ENCODE measurements around the gene SPAG5.

Gene SPAG5

DNA sequence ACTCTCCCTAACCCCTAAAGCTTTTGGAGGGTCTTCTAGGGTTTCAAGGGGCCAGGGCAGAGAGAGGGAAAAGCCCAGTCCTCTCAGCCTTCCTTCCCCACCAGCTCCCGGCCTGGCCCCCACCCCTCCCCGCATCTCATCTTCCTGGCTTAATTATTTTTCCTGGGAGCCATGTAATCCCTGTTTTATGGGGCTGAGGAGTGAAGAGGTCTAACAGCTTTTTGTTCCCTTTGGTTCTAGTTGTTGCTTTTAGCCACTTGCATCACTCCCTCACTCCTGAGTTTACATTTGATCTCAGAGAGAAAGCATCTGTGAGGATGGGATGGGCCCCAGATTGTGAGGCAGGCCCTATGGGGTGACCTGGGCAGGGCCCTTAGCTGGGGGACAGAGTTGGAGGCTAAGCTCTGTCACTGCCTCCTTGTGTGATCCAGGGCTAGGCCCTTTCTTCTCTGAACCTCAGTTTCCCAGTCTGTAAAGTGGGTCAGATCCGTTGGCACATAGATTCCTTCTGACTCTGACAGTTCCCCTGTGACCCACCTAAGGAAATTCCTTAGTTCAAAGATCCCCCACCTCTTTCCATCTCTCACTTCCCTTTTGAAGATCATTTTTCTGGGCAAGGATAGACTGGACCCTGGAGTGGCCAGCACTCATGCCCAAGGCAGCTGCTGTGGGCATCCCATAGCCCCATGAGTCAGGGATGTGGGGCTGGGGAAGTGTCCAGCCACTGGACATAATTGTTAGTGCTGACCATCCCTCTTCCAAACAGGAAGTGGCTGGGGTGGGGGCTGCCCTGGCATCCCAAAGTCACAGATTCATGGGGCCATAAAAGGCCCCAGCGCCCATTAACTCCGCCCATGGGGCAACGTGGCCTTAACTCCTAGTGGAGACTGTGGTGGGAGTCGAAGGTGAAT lies 66.5 kb downstream of the SPAG5 start:
- no peak overlapping the region for H3K4me2 ChIP-seq (ENCODE audit: low read length)
- no peak overlapping the region for H3K9ac ChIP-seq (ENCODE audit: low read length)
- no peak overlapping the region for H3K27ac ChIP-seq (ENCODE audit: low read depth, low read length, poor library complexity, severe bottlenecking)
- no peaks in the 10 kb centered on the region for H4K20me1 ChIP-seq (ENCODE audit: insufficient read depth, low read length)
- H3F3A ChIP-seq (ENCODE audit: insufficient read depth, low read length) = no peaks in the 10 kb centered on the region
- TF ChIP-seq, protein P1, sequence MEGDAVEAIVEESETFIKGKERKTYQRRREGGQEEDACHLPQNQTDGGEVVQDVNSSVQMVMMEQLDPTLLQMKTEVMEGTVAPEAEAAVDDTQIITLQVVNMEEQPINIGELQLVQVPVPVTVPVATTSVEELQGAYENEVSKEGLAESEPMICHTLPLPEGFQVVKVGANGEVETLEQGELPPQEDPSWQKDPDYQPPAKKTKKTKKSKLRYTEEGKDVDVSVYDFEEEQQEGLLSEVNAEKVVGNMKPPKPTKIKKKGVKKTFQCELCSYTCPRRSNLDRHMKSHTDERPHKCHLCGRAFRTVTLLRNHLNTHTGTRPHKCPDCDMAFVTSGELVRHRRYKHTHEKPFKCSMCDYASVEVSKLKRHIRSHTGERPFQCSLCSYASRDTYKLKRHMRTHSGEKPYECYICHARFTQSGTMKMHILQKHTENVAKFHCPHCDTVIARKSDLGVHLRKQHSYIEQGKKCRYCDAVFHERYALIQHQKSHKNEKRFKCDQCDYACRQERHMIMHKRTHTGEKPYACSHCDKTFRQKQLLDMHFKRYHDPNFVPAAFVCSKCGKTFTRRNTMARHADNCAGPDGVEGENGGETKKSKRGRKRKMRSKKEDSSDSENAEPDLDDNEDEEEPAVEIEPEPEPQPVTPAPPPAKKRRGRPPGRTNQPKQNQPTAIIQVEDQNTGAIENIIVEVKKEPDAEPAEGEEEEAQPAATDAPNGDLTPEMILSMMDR (IDR thresholded peaks at IDR 0.05; ENCODE audit: low read length) = no peak
- TF ChIP-seq EZH2 (IDR thresholded peaks at IDR 0.05; ENCODE audit: borderline replicate concordance, low read length) = no peak
- no peaks in the 10 kb centered on the region for H3K9me3 ChIP-seq (ENCODE audit: low read length)
- H3K9me2 ChIP-seq (ENCODE audit: low read depth, low read length) = no peaks in the 10 kb centered on the region
- no peak overlapping the region for H2AFZ ChIP-seq (ENCODE audit: low read length)
- H3K4me3 ChIP-seq (ENCODE audit: low read depth, low read length, poor library complexity, severe bottlenecking) = no peak overlapping the region
- H3K79me2 ChIP-seq (ENCODE audit: insufficient read depth, low read length) = no peaks in the 10 kb centered on the region
- peaks cover 6% of the 10 kb centered on the region for H3K27me3 ChIP-seq (ENCODE audit: insufficient read depth, low read length)
- H3K36me3 ChIP-seq (ENCODE audit: insufficient read depth, low read length) = no peaks in the 10 kb centered on the region
- H3K4me1 ChIP-seq (ENCODE audit: insufficient read depth, low read length, severe bottlenecking) = no peaks in the 10 kb centered on the region

DNA sequence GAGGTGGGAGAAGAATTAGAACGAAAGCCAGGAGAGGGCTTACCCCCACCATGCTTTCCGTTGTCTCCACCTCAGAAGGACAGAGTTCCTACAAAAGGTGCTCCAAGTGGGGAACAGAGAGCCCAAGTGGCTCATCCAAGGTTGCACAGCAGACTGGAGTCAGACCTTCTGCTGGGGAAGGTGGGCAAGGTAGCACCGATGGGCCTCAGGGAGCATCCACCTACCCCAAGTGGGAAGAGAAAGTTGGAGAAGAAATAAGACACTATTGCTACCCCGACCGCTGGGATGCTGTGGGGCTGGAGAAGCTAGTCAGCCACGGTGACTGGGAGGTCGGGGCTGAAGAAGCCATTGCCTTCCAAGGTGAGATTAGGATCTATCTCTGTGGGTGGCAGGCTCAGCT lies 67.9 kb downstream of the SPAG5 start:
- Histone ChIP-seq H3K4me1 (ENCODE audit: insufficient read depth, low read length, severe bottlenecking) (no peaks in the 10 kb centered on the region), H3K4me2 (ENCODE audit: low read length) (no peak overlapping the region), H2AFZ (ENCODE audit: low read length) (no peak overlapping the region), H3F3A (ENCODE audit: insufficient read depth, low read length) (no peaks in the 10 kb centered on the region), H4K20me1 (ENCODE audit: insufficient read depth, low read length) (no peaks in the 10 kb centered on the region), H3K9ac (ENCODE audit: low read length) (no peak overlapping the region), H3K79me2 (ENCODE audit: insufficient read depth, low read length) (no peaks in the 10 kb centered on the region), H3K9me2 (ENCODE audit: low read depth, low read length) (no peaks in the 10 kb centered on the region), H3K9me3 (ENCODE audit: low read length) (no peaks in the 10 kb centered on the region), H3K4me3 (ENCODE audit: low read depth, low read length, poor library complexity, severe bottlenecking) (no peak overlapping the region), H3K36me3 (ENCODE audit: insufficient read depth, low read length) (no peaks in the 10 kb centered on the region), H3K27ac (ENCODE audit: low read depth, low read length, poor library complexity, severe bottlenecking) (no peak overlapping the region), H3K27me3 (ENCODE audit: insufficient read depth, low read length) (peaks cover 6% of the 10 kb centered on the region; the same call in 1 of the 2 replicates)
- TF ChIP-seq EZH2 (IDR thresholded peaks at IDR 0.05; ENCODE audit: borderline replicate concordance, low read length) = no peak
- TF ChIP-seq, protein P1 (IDR thresholded peaks at IDR 0.05; ENCODE audit: low read length) = no peak

DNA sequence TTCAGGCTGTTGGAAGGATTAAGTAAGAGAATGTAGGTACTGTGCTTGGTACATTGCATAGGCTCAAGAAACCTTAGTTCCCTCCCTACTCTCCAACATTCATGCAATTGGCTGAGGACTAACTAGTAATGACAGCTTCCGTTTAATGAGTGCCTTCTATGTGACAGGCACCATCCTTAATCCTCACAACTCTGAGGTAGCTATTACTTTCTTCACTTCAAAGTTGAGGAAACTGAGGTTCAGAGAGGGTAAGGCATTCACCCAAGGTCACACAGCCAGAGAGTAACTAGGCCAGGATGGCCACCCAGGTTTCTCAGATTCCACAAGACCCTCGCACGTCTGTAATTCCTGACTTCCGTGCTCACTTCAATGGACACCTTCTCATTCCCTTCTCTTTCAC lies 68.6 kb downstream of the SPAG5 start:
- Histone ChIP-seq H3K79me2 (ENCODE audit: insufficient read depth, low read length) (no peaks in the 10 kb centered on the region), H3K9me2 (ENCODE audit: low read depth, low read length) (no peaks in the 10 kb centered on the region), H4K20me1 (ENCODE audit: insufficient read depth, low read length) (no peaks in the 10 kb centered on the region), H2AFZ (ENCODE audit: low read length) (no peak overlapping the region), H3K9ac (ENCODE audit: low read length) (no peak overlapping the region), H3K36me3 (ENCODE audit: insufficient read depth, low read length) (no peaks in the 10 kb centered on the region), H3F3A (ENCODE audit: insufficient read depth, low read length) (no peaks in the 10 kb centered on the region), H3K27me3 (ENCODE audit: insufficient read depth, low read length) (peaks cover 6% of the 10 kb centered on the region; the same call in 1 of the 2 replicates), H3K9me3 (ENCODE audit: low read length) (no peaks in the 10 kb centered on the region), H3K4me2 (ENCODE audit: low read length) (no peak overlapping the region), H3K4me1 (ENCODE audit: insufficient read depth, low read length, severe bottlenecking) (no peaks in the 10 kb centered on the region), H3K4me3 (ENCODE audit: low read depth, low read length, poor library complexity, severe bottlenecking) (no peak overlapping the region), H3K27ac (ENCODE audit: low read depth, low read length, poor library complexity, severe bottlenecking) (no peak overlapping the region)
- TF ChIP-seq, protein P1 (IDR thresholded peaks at IDR 0.05; ENCODE audit: low read length) = no peak
- TF ChIP-seq EZH2 (IDR thresholded peaks at IDR 0.05; ENCODE audit: borderline replicate concordance, low read length) = no peak
